SK-MEL-5 (cell line): ENCODE data around the gene DMRT3. TPM values are rescaled to one million over a fixed set of nuclear protein-coding genes. Genes with fewer than 3 reads are reported as not detected.
"Not testable (repeated sequence)": the region's sequence is repeated elsewhere in the genome, so short reads cannot be mapped to it uniquely, and the experiment has no call there.

ENCODE experiments used
- DNase-seq: peaks from one replicate; pipeline ENCODE4 v3.0.0-alpha.2; 2016; ENCODE audit warnings: low read depth, low spot score
- in situ Hi-C: cut with HindIII; loops from 2 replicates; pipeline ENCODE4 v1.10.0; 2016; ENCODE audit warnings: low sequenced_read_pairs, high pct_unique_total_duplicates, low pct_unique_long_range_greater_than_20kb
- total RNA-seq: library from RNA; depleted of rRNA; stranded (reverse); fragments of >200 nt; shearing (Covaris generic); gene quantifications from 2 replicates; pipeline ENCODE4 v1.2.3, GENCODE V29; 2014

DMRT3 gene
- total RNA-seq, 1 experiment from 2014 or later = not detected

- no peak for DNase-seq
- in situ Hi-C loops = no loop called here
Observed at GRCh38 chr9:981491-981898, 5.0 kb downstream of the DMRT3 start.

DNA sequence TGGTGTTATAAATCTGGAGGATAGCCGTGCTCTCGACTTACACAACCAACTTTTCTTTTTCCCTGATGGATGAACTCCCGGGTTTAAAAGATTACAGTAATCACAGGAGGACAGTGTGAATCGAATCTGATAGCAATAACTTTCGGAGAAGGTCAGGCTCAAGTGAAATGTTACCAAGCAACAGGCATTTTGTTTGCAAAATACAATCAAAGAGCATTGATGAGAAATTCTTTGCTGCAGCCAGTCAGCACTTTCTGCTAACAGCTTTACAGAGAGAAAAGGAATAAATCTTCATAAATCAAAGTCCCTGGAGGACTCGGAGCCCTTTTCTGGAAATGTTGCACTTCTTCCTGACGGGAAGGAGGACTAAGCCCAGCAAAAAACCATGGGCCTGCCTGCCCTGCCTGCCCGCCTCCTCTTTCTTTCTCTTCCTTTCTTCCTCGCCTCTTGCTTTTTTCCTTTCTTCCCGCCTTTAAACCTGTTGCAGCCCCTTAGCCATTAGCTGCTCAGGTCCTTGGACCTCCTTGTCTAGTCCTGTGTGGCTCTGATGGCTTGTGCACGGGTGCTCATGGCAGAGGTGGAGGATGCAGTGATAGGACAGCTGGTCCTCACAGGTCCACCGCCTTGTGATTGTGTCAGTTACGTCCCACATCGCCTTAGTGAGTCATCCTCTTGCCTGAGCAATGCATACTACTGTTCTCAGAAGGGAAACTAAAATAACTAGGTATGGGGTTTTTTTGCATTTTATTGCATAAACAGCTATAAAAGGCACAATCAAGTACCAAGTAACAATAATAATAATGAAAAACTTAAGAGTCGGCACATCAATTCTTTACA lies 6.2 kb downstream of the DMRT3 start:
- no peak for DNase-seq

DNA sequence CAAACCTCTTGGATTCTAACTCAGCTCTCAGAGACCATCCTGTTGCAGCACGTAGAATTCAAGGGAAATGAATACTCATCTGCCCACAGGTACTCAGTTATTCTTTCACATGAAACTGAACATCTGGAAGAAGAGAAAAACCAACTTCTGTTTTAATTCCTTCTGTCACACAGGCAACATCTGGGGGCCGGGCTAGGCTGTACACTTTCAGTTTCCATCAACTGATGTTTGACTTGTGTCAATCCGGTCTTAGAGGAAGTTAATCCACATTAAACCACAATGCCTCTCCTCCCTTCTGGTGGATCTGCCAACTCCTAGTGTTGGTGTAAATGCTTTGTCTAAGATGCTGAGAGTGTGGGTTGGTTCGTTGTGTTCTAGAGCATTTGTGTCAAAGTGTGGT lies 17.6 kb downstream of the DMRT3 start:
- in situ Hi-C loops = no loop called here

More for the DNA sequence above, 6.2 kb downstream of the DMRT3 start:
- in situ Hi-C loops = no loop called here

GRCh38 chr9:995192-995591 lies 18.7 kb downstream of the DMRT3 start:
- DNase-seq = no peak
- in situ Hi-C loops = no loop called here

More for the DNA sequence above, 17.6 kb downstream of the DMRT3 start:
- no peak for DNase-seq

DNA sequence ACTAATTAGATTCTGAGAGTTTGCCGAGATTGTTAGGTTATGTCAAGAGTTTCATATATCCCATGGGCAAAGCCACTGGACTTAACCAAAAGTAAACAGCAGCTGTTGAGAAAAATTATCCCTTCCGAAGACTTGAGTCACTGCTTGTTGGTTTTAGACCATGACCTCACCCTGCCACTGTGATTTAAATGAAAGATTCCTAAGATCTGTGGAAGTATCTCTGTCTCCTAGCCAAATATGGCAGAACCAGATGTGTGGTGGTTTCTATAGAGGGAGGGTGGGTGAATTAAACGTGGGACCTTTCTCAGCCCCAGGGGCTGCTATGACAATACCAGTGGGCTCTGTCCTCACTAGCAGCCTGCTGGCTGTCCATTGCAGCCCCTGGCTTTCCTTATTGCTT lies 19.3 kb downstream of the DMRT3 start:
- in situ Hi-C loops = no loop called here
- DNase-seq = no peak

- in situ Hi-C loops, DNase-seq: not testable (repeated sequence)
Observed at GRCh38 chr9:998299-999110, 22.1 kb downstream of the DMRT3 start.

DNA sequence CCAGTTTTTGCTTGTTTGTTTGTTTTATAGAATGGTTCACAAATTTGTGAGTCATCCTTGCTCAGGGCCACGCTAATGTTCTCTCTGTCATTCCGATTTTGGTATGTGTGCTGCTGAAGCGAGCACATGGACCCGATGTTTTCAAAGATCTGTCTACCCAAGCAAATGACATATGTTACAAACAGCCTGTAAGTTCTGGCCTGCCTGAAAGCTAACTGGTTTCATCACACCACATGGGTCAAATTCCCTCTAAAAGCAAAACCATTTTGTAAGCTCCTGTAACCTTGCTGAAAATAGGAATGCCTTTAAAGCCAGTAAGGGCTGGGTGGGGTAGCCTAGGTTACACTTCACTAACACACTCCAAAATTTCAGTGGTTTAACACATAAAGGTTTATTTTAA lies 25.4 kb downstream of the DMRT3 start:
- DNase-seq = no peak
- in situ Hi-C loops = no loop called here

- no peak for DNase-seq
Observed at GRCh38 chr9:1002678-1003077, 26.2 kb downstream of the DMRT3 start.

DNA sequence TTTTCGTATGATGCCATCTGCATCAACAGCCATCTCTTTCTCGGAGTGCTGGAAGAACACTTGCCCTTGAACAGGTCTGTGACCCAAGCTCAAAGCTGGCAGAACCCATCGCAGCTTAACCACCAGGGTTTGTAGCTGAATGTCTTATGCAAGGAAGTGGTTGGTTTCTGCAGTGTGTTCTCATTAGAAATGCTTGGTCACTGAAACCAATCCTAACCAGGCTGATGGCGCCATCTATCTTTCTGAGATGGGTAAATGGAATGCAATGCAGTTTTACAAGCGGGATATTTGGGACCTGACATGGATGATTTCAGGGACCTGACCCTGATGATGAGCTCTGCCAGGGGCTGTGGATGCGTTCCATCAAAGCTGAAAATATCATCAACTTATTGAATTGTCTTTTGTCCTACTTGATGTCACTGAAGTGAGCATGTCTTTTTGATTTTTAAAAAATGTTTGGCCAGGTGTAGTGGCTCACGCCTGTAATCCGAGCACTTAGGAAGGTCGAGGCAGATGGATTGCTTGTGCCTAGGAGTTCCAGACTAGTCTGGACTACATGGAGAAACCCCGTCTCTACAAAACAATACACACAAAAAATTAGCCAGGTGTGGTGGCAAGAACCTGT lies 28.7 kb downstream of the DMRT3 start:
- in situ Hi-C loops = no loop called here

More at GRCh38 chr9:1002678-1003077, 26.2 kb downstream of the DMRT3 start:
- in situ Hi-C loops = no loop called here

GRCh38 chr9:1007312-1007711 lies 30.9 kb downstream of the DMRT3 start:
- in situ Hi-C loops = no loop called here
- DNase-seq = no peak

More for the DNA sequence above, 28.7 kb downstream of the DMRT3 start:
- DNase-seq = peak; percentile 74

- in situ Hi-C loops = no loop called here
- DNase-seq = no peak
Observed at GRCh38 chr9:1008216-1008615, 31.8 kb downstream of the DMRT3 start.

DNA sequence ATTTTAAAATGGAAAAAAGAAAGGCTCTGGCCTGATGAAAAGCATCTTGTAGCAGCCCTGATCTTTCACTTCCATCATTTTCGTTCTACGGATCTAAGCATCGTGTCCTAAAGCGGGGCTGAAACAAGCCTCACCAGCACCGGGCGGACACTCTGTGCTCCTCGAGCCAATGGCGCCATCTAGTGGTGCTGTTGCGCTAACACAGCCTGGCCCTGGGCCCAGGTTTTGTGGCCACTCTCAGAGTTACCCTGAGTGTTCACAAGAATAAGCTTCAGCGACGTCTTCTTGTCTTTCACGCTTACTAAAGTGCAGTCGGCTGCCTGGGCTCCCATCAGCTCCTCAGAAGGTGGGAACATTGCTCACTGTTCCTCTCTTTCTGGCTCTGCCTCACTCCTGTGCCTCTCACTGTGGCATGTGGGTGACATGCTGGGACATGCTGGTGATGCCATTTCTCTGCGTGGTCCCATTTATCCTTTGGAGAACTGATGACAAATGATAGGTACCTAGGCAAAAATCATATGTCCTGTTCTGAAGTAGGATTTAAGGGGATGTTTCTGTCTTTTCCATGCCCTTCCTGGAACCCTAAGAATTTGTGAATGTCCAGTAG lies 32.7 kb downstream of the DMRT3 start:
- in situ Hi-C loops = no loop called here
- peak; percentile 77 for DNase-seq

GRCh38 chr9:1013021-1013420 lies 36.6 kb downstream of the DMRT3 start:
- in situ Hi-C loops = no loop called here
- DNase-seq = no peak

DNA sequence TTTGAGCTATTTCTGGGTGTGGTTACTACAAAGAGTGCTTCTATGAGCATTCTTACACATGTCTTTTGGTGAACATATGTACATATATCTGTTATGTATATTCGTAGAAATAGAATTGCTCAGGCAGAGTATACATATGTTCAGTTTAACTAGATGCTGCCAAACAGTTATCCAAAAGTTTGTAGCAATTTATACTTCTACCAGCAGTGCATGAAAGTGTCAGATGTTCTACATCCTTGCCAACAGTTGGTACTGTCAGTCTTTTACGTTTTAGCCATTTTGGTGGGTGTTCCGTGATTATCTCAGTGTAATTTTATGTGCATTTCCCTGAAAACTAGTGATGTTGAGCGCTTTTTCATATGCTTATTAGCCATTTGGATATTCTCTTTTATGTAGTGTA lies 37.8 kb downstream of the DMRT3 start:
- no peak for DNase-seq
- in situ Hi-C loops = no loop called here

DNA sequence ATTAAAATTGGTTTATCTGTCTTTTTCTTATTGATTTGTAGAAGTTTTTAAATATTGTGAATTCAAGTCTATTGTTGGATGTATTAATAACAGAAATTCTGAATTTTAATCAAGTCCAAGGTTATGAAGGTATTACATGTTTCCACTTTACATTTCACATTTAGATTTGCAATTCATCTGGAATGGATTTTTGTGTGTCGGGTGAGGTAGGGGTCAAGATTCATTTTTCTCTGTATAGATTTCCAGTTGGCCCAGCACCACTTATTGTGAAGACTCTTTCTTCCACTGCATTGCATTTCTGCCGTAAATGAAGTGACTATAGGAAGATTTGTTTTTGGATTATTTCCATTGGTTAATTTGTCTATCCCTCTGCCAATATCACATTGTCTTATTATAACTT lies 38.2 kb downstream of the DMRT3 start:
- no peak for DNase-seq
- in situ Hi-C loops = no loop called here

- DNase-seq = peak; percentile 65
- in situ Hi-C loops = no loop called here
Observed at GRCh38 chr9:1018121-1018520, 41.7 kb downstream of the DMRT3 start.

GRCh38 chr9:1024112-1024511 lies 47.7 kb downstream of the DMRT3 start:
- in situ Hi-C loops = no loop called here
- no peak for DNase-seq

GRCh38 chr9:1025131-1025530 lies 48.7 kb downstream of the DMRT3 start:
- in situ Hi-C loops = no loop called here
- no peak for DNase-seq
